ENCODE measurements around the gene FBN1.
A peak's percentile ranks its signal among the peaks of the same experiment; 100 is the strongest.

The FBN1 gene

DNA sequence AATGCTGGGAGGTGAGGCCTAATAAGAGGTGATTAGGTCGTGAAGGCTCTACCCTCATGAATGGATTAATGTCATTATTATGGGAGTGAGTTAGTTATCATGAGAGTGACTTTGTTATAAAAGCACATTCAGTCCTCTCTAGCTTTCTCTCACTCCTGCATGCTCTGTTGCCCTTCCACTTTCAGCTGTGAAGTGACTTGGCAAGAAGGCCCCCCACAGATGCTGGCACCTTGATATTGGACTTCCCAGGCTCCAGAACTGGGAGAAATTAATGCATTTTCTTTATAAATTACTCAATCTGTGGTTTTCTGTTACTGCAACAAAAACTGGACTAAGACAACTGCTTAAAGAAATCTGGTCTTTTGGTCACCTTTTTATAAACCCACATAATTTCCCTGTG, 144.3 kb downstream of the FBN1 start:
- DNase-seq (ENCODE audit: low read depth) = no peak
- TF ChIP-seq, protein P1, sequence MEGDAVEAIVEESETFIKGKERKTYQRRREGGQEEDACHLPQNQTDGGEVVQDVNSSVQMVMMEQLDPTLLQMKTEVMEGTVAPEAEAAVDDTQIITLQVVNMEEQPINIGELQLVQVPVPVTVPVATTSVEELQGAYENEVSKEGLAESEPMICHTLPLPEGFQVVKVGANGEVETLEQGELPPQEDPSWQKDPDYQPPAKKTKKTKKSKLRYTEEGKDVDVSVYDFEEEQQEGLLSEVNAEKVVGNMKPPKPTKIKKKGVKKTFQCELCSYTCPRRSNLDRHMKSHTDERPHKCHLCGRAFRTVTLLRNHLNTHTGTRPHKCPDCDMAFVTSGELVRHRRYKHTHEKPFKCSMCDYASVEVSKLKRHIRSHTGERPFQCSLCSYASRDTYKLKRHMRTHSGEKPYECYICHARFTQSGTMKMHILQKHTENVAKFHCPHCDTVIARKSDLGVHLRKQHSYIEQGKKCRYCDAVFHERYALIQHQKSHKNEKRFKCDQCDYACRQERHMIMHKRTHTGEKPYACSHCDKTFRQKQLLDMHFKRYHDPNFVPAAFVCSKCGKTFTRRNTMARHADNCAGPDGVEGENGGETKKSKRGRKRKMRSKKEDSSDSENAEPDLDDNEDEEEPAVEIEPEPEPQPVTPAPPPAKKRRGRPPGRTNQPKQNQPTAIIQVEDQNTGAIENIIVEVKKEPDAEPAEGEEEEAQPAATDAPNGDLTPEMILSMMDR (IDR thresholded peaks at IDR 0.05; ENCODE audit: insufficient read depth, low read depth, low read length, missing control alignments) = no peak
- no peak overlapping the region for H3K4me3 ChIP-seq (ENCODE audit: low read length)

DNA sequence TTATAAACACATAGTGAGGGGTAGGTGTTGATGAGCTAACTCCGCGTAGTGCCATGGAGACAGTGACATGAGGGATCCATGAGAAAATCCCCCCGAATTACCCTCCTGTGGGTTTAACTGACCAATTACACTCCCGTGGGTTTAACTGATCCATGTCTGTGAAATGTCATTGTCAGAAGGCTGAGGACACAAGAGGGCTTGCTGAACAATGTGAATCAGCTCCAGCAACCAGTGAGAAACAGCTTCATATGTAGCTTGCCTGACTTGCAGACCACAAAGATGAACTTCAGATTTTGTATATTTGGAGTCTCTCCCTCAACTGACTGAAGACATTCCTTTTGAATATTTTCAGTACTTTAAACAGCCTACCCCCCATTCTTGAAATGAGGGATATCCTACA, 144.9 kb downstream of the FBN1 start:
- TF ChIP-seq, protein P1 (IDR thresholded peaks at IDR 0.05; ENCODE audit: insufficient read depth, low read depth, low read length, missing control alignments) = no peak
- no peak for DNase-seq (ENCODE audit: low read depth)
- no peak overlapping the region for H3K4me3 ChIP-seq (ENCODE audit: low read length)

DNA sequence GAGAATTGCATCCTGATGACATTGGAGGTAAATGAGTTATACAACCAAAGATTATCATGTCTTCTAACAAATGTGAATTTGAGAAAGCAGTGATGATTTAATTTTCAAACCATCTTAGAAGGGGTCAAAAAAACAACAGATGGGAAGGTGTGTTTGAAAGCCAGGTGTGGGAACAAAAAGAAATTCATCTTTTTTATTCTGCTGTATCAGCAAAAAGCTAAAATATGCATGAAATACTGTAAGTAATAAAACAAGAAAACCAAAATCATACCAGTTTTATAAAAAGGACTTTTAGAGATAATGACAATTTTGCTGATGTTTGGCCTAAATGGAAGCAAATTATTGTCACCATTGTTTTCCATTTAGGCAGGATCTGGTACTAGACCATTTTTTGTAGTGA, 145.5 kb downstream of the FBN1 start:
- no peak for DNase-seq (ENCODE audit: low read depth)

DNA sequence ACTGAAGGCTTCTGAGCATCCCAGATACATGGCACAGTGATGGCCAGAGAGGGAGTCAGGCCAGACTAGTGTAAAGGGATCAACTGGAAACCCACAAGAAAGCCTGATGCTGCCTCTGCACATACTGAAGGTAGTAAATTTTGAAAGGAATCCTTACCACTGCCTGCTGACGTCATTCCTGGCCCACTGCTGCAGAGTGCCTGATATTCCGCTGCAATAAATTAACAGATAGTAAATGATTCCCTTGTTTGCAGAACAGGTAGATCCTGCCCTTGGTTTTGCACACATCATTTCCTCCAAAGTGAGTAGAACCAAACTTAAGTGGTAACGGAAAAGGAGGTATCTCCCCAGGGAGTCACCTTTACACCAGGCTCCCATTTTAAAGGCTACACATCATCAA, 146.7 kb downstream of the FBN1 start:
- H3K4me3 ChIP-seq (ENCODE audit: low read length) = no peak overlapping the region
- TF ChIP-seq, protein P1 (IDR thresholded peaks at IDR 0.05; ENCODE audit: insufficient read depth, low read depth, low read length, missing control alignments) = no peak
- DNase-seq (ENCODE audit: low read depth) = no peak

More for the DNA sequence above, 145.5 kb downstream of the FBN1 start:
- TF ChIP-seq, protein P1 (IDR thresholded peaks at IDR 0.05; ENCODE audit: insufficient read depth, low read depth, low read length, missing control alignments) = no peak
- H3K4me3 ChIP-seq (ENCODE audit: low read length) = no peak overlapping the region

DNA sequence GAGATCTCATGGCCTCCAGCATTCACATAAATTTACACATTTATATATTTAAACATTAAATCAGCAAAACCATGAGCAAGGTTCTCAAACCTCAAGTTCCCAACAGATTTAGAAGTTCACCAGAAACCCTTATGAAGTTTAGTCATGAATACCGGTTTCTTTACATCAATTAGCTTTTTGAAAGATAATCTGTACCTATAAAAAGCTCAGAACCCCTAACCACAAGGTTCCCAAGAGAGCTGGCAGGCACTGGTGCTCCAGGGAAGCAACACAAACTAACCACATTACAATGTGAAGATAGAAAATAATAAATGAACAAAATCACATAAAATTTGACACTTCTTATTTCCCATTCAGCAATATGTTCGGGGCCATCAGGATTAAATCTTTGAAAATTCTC, 150.9 kb downstream of the FBN1 start:
- no peak overlapping the region for H3K4me3 ChIP-seq (ENCODE audit: low read length)
- no peak for DNase-seq (ENCODE audit: low read depth)
- TF ChIP-seq, protein P1 (IDR thresholded peaks at IDR 0.05; ENCODE audit: insufficient read depth, low read depth, low read length, missing control alignments) = no peak

DNA sequence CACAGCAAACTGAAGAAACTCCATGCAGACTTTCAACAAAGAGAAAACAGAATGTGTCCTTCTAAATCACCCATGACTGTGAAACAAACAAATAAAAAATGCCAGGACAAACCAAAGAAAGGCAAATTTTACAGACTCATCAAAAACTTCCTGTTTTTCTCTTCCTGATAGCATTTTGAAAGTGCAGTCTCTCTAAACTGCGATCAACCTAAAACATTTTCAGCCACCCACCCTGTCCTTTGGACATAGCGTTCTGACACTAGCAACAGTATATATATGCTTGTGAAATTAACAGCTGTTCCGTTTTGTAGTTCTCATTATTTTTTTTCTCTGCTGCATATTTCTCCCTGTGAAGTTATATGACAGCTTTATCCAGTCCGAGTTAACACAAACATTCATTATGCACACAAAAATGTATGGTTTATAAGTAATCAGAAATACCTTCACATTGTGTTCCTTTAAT, 151.7 kb downstream of the FBN1 start:
- no peak for DNase-seq (ENCODE audit: low read depth)
- H3K4me3 ChIP-seq (ENCODE audit: low read length) = no peak overlapping the region
- TF ChIP-seq, protein P1 (IDR thresholded peaks at IDR 0.05; ENCODE audit: insufficient read depth, low read depth, low read length, missing control alignments) = no peak

DNA sequence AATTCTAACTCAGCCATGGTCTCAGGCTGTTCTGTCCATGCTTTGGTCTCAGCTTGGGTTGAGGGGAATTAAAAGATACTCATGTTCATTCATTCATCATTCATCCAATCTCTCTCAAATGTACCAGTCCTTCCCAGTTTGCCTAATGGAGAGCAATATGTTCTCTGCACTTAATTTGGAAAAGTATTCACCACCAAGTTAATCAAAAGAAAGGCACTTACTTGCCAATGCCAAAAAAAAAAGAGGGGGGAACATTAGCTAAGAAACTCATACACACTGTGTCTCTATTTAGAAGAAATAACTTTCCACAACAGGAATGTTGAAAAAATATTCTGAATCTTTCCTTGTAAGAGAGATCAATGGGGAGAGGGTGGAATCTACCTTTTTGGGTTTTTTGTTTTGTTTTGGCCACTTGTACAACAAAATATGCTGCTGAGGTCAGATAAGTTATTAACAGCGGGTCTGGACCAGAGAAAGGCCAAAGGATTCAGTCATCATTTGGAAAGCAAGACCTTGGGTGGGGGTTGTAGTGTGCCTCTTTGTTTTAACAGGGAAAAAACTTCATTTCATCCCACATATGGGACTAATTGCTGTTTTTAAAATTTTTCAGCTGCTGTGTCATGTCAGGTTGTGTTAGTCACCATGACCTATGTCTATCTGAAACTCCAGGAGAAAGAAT, 152.3 kb downstream of the FBN1 start:
- peak; percentile 47 for DNase-seq (ENCODE audit: low read depth)
- no peak overlapping the region for H3K4me3 ChIP-seq (ENCODE audit: low read length)

More for the DNA sequence above, 152.3 kb downstream of the FBN1 start:
- TF ChIP-seq, protein P1 (IDR thresholded peaks at IDR 0.05; ENCODE audit: insufficient read depth, low read depth, low read length, missing control alignments) = no peak

Measured in epithelial cell of esophagus (primary cell).